Measurements from ENCODE around the gene MLF1.

GRCh38 chr3:158642005-158642404 is 71.0 kb downstream of the MLF1 start:
- TF ChIP-seq CTCF (IDR thresholded peaks at IDR 0.05): no peak
- TF ChIP-seq POLR2A (IDR thresholded peaks at IDR 0.05): no peak
